ENCODE data around the gene FBXW8.

The FBXW8 gene

GRCh38 chr12:116919247-116919661, 8.5 kb downstream of the FBXW8 start:
- no peak for TF ChIP-seq CTCF (IDR thresholded peaks at IDR 0.05; ENCODE audit: borderline replicate concordance, control extremely low read depth, extremely low read depth, insufficient read depth, missing control alignments)
- in situ Hi-C loops (cut with MboI; ENCODE audit: low sequenced_read_pairs, unreplicated experiment): no loop called here
- DNase-seq (ENCODE audit: low spot score): no peak

- TF ChIP-seq CTCF (IDR thresholded peaks at IDR 0.05; ENCODE audit: borderline replicate concordance, control extremely low read depth, extremely low read depth, insufficient read depth, missing control alignments): no peak
- in situ Hi-C loops (cut with MboI; ENCODE audit: low sequenced_read_pairs, unreplicated experiment): no loop called here
- no peak for DNase-seq (ENCODE audit: low spot score)
Observed at GRCh38 chr12:116919706-116920485, 9.1 kb downstream of the FBXW8 start.

- in situ Hi-C loops (cut with MboI; ENCODE audit: low sequenced_read_pairs, unreplicated experiment): no loop called here
- no peak for TF ChIP-seq CTCF (IDR thresholded peaks at IDR 0.05; ENCODE audit: borderline replicate concordance, control extremely low read depth, extremely low read depth, insufficient read depth, missing control alignments)
- DNase-seq (ENCODE audit: low spot score): no peak
Observed at GRCh38 chr12:116920939-116921338, 10.2 kb downstream of the FBXW8 start.

- in situ Hi-C loops (cut with MboI; ENCODE audit: low sequenced_read_pairs, unreplicated experiment): no loop called here
- TF ChIP-seq CTCF (IDR thresholded peaks at IDR 0.05; ENCODE audit: borderline replicate concordance, control extremely low read depth, extremely low read depth, insufficient read depth, missing control alignments): no peak
- DNase-seq (ENCODE audit: low spot score): peak; percentile 51
Observed at GRCh38 chr12:116922194-116922897, 11.6 kb downstream of the FBXW8 start.

- in situ Hi-C loops (cut with MboI; ENCODE audit: low sequenced_read_pairs, unreplicated experiment): no loop called here
- no peak for TF ChIP-seq CTCF (IDR thresholded peaks at IDR 0.05; ENCODE audit: borderline replicate concordance, control extremely low read depth, extremely low read depth, insufficient read depth, missing control alignments)
- DNase-seq (ENCODE audit: low spot score): no peak
Observed at GRCh38 chr12:116924558-116925453, 14.1 kb downstream of the FBXW8 start.

All from GM13976 (cell line).